Choroid plexus epithelial cell (primary cell): Measurements from ENCODE around the gene NEUROG1.

Experiments
- DNase-seq: peaks from one replicate; pipeline ENCODE4 v3.0.0-alpha.2; 2010; ENCODE audit warnings: low read depth
- H3K4me3 ChIP-seq: 2 replicates; pipeline ENCODE4 v1.5.1; 2011; ENCODE audit warnings: low read depth, mild to moderate bottlenecking, control low read depth, low read length, moderate library complexity
- CTCF ChIP-seq: conservative IDR thresholded peaks from 2 replicates; pipeline ENCODE4 v1.5.1; 2011; ENCODE audit warnings: low read depth, mild to moderate bottlenecking, control low read depth, inconsistent platforms, low read length, moderate library complexity

Gene NEUROG1

DNA sequence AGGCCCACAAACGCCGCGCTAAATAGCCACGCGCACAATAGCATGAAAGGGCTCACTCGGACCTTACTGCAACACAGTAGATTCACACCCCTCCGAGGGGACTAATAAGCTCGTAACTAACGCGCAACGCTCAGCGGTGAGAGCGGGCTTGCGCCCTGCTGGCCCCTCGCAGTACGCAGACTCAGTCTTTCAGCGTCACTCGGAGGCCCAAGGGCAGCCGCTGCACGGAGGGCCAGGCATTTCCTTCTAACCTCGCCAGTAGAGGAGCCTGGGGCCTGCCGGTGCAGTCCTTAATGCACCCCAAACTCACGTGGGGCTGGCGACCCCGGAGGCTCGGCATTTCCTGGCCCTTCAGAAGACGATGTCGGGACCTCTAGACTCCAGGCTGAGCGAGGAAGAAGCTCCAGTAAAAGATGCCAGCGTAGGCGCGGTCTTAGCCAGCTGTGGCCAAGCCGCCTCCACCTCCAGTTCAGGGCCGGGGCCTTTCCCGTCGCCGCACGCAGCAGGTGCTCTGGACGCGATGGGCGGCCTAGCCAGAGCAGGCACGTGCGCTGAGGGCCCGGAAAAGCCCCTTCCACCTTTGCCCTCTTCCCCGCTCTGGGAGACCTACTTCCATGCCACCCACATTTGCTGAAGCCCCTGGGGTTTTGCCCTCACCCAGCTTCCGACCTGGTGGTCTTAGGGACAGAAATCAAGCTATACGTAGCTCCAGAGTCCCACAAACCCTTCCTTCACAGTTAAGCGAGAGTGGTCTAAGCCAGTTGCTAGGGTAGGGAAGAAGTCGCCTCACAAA lies 45.3 kb downstream of the NEUROG1 start:
- peak; percentile 9 for DNase-seq
- no peak for TF ChIP-seq CTCF
- H3K4me3 ChIP-seq: no peak overlapping the region

DNA sequence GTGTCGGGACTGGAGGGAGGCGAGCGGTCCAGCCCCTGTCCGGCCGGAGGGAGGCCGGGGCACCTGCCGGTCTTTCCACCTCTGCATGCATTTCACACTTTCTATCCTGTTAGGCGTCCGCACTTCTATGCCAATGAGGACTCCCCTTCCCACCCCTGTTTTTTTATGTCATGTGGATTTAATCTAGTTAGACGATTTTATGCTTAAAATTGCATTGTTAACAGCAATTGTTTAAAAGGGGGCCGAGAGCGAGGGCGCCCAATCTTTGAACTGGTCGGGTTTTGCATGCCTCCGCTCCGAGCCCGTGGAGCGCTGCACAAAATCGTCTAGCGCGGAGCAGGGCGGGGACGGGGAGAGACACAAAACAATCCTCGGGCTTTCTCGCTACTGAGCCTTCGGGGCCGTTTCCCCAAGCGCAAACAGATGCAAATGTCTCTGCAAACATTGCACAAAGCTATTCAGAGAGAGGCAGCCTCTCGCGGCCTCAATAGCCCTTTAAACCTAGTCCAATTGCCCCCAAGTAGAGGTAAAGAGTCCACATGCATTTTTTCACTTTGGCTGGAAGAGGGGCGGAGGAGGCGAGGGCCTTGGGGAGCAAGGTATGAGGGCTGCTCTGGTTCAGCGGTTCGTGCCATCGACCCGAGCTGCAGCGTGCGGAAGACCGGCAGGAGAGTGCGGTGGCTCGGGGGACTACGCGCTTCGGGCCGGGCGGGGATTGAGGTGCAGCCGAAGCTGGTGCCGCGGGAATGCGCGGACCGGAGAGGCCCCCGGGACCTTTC lies 46.1 kb downstream of the NEUROG1 start:
- no peak overlapping the region for H3K4me3 ChIP-seq
- DNase-seq: no peak
- TF ChIP-seq CTCF: no peak

DNA sequence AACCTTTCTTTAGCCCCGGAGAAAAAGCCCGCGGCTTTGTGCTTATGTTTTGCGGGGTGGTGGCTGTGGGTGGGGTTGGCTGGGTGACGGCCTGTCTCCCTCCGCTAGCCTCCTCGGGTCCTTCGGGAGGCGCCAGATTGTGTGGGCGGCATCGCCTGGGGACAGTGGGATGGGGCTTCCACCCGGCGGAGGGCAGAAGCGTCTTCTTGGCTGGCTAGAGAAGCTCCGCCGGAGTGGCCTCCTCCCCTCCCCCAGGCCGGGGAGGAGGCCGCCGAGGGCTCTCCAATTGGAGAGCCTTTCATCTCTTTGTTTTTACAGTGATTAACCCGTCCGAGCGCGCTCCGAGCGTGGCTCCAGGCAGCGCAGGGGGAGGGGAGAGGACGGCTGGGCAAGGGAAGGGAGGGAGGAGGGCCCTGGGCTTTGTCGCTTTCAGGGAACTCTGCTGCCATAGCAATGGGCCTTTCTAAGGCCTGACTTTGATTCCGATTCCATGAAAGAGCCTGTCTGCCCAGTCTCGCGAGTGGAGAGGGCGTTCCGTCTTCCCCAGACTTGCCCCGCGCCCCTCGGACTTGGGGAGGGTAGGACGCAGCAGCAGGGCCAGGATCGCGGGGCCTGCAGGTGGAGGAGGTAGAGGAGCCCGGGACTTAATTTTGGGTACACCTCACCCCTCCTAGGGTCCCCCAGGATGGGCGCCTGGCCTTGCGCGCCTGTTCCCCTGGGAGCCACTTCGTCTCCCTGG lies 46.9 kb downstream of the NEUROG1 start:
- H3K4me3 ChIP-seq: peak overlapping the region; percentile 46
- peak; percentile 49 for DNase-seq
- TF ChIP-seq CTCF: no peak

- no peak for TF ChIP-seq CTCF
- no peak overlapping the region for H3K4me3 ChIP-seq
These were observed 47.8 kb downstream of the NEUROG1 start for GRCh38 chr5:135487839-135488514.

GRCh38 chr5:135487037-135487395 lies 48.7 kb downstream of the NEUROG1 start:
- no peak for DNase-seq
- no peak for TF ChIP-seq CTCF

More at GRCh38 chr5:135487839-135488514, 47.8 kb downstream of the NEUROG1 start:
- no peak for DNase-seq

GRCh38 chr5:135486131-135487036 lies 49.4 kb downstream of the NEUROG1 start:
- no peak for TF ChIP-seq CTCF
- no peak overlapping the region for H3K4me3 ChIP-seq
- no peak for DNase-seq

More at GRCh38 chr5:135487037-135487395, 48.7 kb downstream of the NEUROG1 start:
- no peak overlapping the region for H3K4me3 ChIP-seq
